Choroid plexus epithelial cell (primary cell): Measurements from ENCODE around the gene ARHGAP26.

ENCODE experiments used
- DNase-seq: peaks from one replicate; pipeline ENCODE4 v3.0.0-alpha.2; 2010; ENCODE audit warnings: low read depth
- H3K4me3 ChIP-seq: 2 replicates; pipeline ENCODE4 v1.5.1; 2011; ENCODE audit warnings: low read depth, mild to moderate bottlenecking, control low read depth, low read length, moderate library complexity
- CTCF ChIP-seq: conservative IDR thresholded peaks from 2 replicates; pipeline ENCODE4 v1.5.1; 2011; ENCODE audit warnings: low read depth, mild to moderate bottlenecking, control low read depth, inconsistent platforms, low read length, moderate library complexity

Gene ARHGAP26

GRCh38 chr5:143141652-143142051, 371.5 kb downstream of the ARHGAP26 start:
- no peak for DNase-seq
- no peak for TF ChIP-seq CTCF
- H3K4me3 ChIP-seq: no peak overlapping the region

- no peak for TF ChIP-seq CTCF
- H3K4me3 ChIP-seq: no peak overlapping the region
- DNase-seq: peak; percentile 67
These were observed 372.6 kb downstream of the ARHGAP26 start for GRCh38 chr5:143142596-143143435.

- no peak for TF ChIP-seq CTCF
- no peak overlapping the region for H3K4me3 ChIP-seq
- DNase-seq: peak; percentile 36
These were observed 373.8 kb downstream of the ARHGAP26 start for GRCh38 chr5:143143973-143144372.

- no peak overlapping the region for H3K4me3 ChIP-seq
- no peak for TF ChIP-seq CTCF
- no peak for DNase-seq
These were observed 375.3 kb downstream of the ARHGAP26 start for GRCh38 chr5:143145243-143146160.

GRCh38 chr5:143146161-143146560, 376.0 kb downstream of the ARHGAP26 start:
- DNase-seq: no peak
- no peak for TF ChIP-seq CTCF
- no peak overlapping the region for H3K4me3 ChIP-seq

GRCh38 chr5:143147383-143147782, 377.2 kb downstream of the ARHGAP26 start:
- DNase-seq: no peak
- no peak for TF ChIP-seq CTCF
- no peak overlapping the region for H3K4me3 ChIP-seq
